Measurements from ENCODE around the gene GNAS. TPM values are rescaled to one million over a fixed set of nuclear protein-coding genes. Genes with fewer than 3 reads are reported as not detected.

GNAS gene
- total and polyA plus RNA-seq, 9 of the 15 experiments (the other 6 are each of a cell fraction or from before 2014, with no cell fraction given) = 128 to 648 (median 266) TPM

GRCh38 chr20:58923117-58923712 lies 70.7 kb downstream of the GNAS start:
- no peaks in the 10 kb centered on the region for H4K20me1 ChIP-seq (replicated peaks; ENCODE audit: control insufficient read depth, insufficient read depth, low read length)
- in situ Hi-C loops (cut with MboI) (no loop called here), intact Hi-C loops (cut with micrococcal nuclease) (no loop called here)
- no peaks in the 10 kb centered on the region for H3K36me3 ChIP-seq (ENCODE audit: control insufficient read depth, insufficient read depth, low read length)
- no peaks in the 10 kb centered on the region for H3K79me2 ChIP-seq (ENCODE audit: control insufficient read depth, insufficient read depth, low read length)
- TF ChIP-seq ZNF766 (CRISPR knock-in tag; conservative IDR thresholded peaks at IDR 0.05) = no peak
- peak; percentile 42; the same call in 1 of the 2 replicates for TF ChIP-seq BHLHE40 (IDR thresholded peaks at IDR 0.05; ENCODE audit: low read length)
- TF ChIP-seq SMAD4 (CRISPR knock-in tag; conservative IDR thresholded peaks at IDR 0.05) = no peak
- peak; percentile 73 for TF ChIP-seq ZNF316 (IDR thresholded peaks at IDR 0.05)
- TF ChIP-seq SNRNP70 (optimal IDR thresholded peaks at IDR 0.05; ENCODE audit: low read depth, low read length) = no peak
- no peak for TF ChIP-seq RBM15 (IDR thresholded peaks at IDR 0.05; ENCODE audit: insufficient read depth, low read length)
- peak; percentile 50; the same call in 1 of the 2 replicates for TF ChIP-seq MAFG (tag; conservative IDR thresholded peaks at IDR 0.05)
- no peak for TF ChIP-seq NCOA2 (IDR thresholded peaks at IDR 0.05; ENCODE audit: partially characterized antibody in 2 of 2)
- TF ChIP-seq C11orf30 (IDR thresholded peaks at IDR 0.05; ENCODE audit: low read depth) = peak; percentile 56; the same call in 1 of the 2 replicates
- DNase-seq (ENCODE audit: extremely low read depth in 1 of 4, low spot score in 3 of 4) (no peak), FAIRE-seq (no peak), ATAC-seq (no peak)
- no peak overlapping the region for H3K4me3 ChIP-seq
- H3K4me2 ChIP-seq (ENCODE audit: insufficient read depth, low read length) = no peak overlapping the region
- no TSS peak for BruUV-seq (replicated peaks)
- no peak overlapping the region for H3K27ac ChIP-seq (ENCODE audit: extremely low read depth, low read depth, low read length)
- no peak overlapping the region for H2AFZ ChIP-seq (ENCODE audit: low read depth, low read length)
- 19% methylated on average over 8 of the region's 8 CpGs for WGBS (ENCODE audit: insufficient coverage, low coverage, missing lambda C conversion rate)
- no peak overlapping the region for H3K9ac ChIP-seq (ENCODE audit: insufficient read depth in 1 of 2, low read depth in 2 of 2, low read length in 2 of 2)
- H3K27me3 ChIP-seq (ENCODE audit: control insufficient read depth in 2 of 2, insufficient read depth in 2 of 2, low read length in 2 of 2) = peaks cover 12 to 21% of the 10 kb centered on the region in 2 experiments
- no peaks in the 10 kb centered on the region for H3K9me3 ChIP-seq (replicated peaks; ENCODE audit: control insufficient read depth, insufficient read depth, low read depth, low read length)
- no peaks in the 10 kb centered on the region; a peak in 1 of 5 replicates for H3K4me1 ChIP-seq (replicated peaks in 1 of 2; ENCODE audit: control insufficient read depth in 2 of 2, insufficient read depth in 2 of 2, low read length in 2 of 2)
- ChIA-PET CTCF (ENCODE audit: low intra/inter-chr PET ratio) (no interaction called here), POLR2A (interaction anchor here (0.7 kb wide), 1 partner anchor 368 kb away, joined by 4 read pairs; no protein-coding TSS in a partner anchor)
- no peaks in the 10 kb centered on the region for H3K9me1 ChIP-seq (ENCODE audit: control insufficient read depth, insufficient read depth, low read length)
